ENCODE measurements around the gene ELMOD3.

DNA sequence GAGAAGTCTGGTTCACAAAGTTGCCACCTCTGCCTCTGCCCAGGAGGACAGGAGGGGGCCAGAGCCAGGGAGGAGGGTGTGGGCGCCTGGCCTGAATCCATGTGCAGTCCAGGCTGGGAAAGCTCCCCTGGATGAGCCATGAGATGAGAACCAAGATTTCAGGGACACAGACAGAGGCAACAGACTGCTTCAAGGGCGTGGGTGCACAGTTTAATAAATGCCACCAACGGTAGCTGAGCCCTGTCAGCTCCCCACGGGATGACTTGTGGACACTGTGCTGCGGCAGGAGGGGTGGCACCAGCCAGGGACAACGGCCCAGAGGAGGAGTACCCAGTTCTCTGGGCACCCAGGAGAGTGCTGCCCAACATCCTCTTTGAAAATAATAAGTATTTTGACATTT lies 40.4 kb downstream of the ELMOD3 start:
- TF ChIP-seq, protein P1, sequence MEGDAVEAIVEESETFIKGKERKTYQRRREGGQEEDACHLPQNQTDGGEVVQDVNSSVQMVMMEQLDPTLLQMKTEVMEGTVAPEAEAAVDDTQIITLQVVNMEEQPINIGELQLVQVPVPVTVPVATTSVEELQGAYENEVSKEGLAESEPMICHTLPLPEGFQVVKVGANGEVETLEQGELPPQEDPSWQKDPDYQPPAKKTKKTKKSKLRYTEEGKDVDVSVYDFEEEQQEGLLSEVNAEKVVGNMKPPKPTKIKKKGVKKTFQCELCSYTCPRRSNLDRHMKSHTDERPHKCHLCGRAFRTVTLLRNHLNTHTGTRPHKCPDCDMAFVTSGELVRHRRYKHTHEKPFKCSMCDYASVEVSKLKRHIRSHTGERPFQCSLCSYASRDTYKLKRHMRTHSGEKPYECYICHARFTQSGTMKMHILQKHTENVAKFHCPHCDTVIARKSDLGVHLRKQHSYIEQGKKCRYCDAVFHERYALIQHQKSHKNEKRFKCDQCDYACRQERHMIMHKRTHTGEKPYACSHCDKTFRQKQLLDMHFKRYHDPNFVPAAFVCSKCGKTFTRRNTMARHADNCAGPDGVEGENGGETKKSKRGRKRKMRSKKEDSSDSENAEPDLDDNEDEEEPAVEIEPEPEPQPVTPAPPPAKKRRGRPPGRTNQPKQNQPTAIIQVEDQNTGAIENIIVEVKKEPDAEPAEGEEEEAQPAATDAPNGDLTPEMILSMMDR (conservative IDR thresholded peaks at IDR 0.05; ENCODE audit: low read length), result no peak
- TF ChIP-seq EZH2phosphoT487 (IDR thresholded peaks at IDR 0.05; ENCODE audit: borderline replicate concordance), result no peak
